ENCODE results near the gene CYBC1. TPM values are rescaled to one million over a fixed set of nuclear protein-coding genes. Genes with fewer than 3 reads are reported as not detected.

CYBC1 gene
- total and polyA plus RNA-seq, 9 of the 15 experiments (the other 6 are each of a cell fraction or from before 2014, with no cell fraction given), result 1.3 to 71.8 (median 49.9) TPM

- no peaks in the 10 kb centered on the region for H3K9me3 ChIP-seq (replicated peaks; ENCODE audit: control insufficient read depth, insufficient read depth, low read depth, low read length)
- TF ChIP-seq NR2C1 (IDR thresholded peaks at IDR 0.05) (0 out of 2 replicates have a peak, but pooled peaks have one; percentile 20), NR2C1 (tag; IDR thresholded peaks at IDR 0.05) (no peak), JUNB (CRISPR knock-in tag; conservative IDR thresholded peaks at IDR 0.05) (no peak)
- no peaks in the 10 kb centered on the region for H3K27me3 ChIP-seq (ENCODE audit: control insufficient read depth in 2 of 2, insufficient read depth in 2 of 2, low read length in 2 of 2)
- BruUV-seq (replicated peaks), result no TSS peak
- CTCF ChIA-PET (ENCODE audit: low intra/inter-chr PET ratio), result no interaction called here
- intact Hi-C loops (cut with micrococcal nuclease), result loop anchor here (10.0 kb wide), 1 partner anchor 135 kb away; no protein-coding TSS in a partner anchor
- DNase-seq (ENCODE audit: extremely low read depth in 1 of 4, low spot score in 3 of 4) (peak in 1 of 4 experiments; percentile 23), ATAC-seq (no peak), FAIRE-seq (peak; percentile 71)
- in situ Hi-C loops (cut with MboI), result no loop called here
- no peaks in the 10 kb centered on the region for H3K9me1 ChIP-seq (ENCODE audit: control insufficient read depth, insufficient read depth, low read length)
- H3K4me3 ChIP-seq, result peak overlapping the region; percentile 90; the same call in 1 of the 2 replicates
- H4K20me1 ChIP-seq (replicated peaks; ENCODE audit: control insufficient read depth, insufficient read depth, low read length), result peaks cover 15% of the 10 kb centered on the region
- 48% methylated on average over 2 of the region's 2 CpGs for WGBS (ENCODE audit: insufficient coverage, low coverage, missing lambda C conversion rate)
- peaks cover 8 to 26% of the 10 kb centered on the region in 2 experiments for H3K4me1 ChIP-seq (replicated peaks in 1 of 2; ENCODE audit: control insufficient read depth in 2 of 2, insufficient read depth in 2 of 2, low read length in 2 of 2)
- H3K36me3 ChIP-seq (ENCODE audit: control insufficient read depth, insufficient read depth, low read length), result peaks cover 5% of the 10 kb centered on the region; the same call in 1 of the 3 replicates
- H3K4me2 ChIP-seq (ENCODE audit: insufficient read depth, low read length), result peak overlapping the region; percentile 97
- H3K9ac ChIP-seq (ENCODE audit: insufficient read depth in 1 of 2, low read depth in 2 of 2, low read length in 2 of 2), result peak overlapping the region in 1 of 2 experiments; percentile 83; a peak in 2 of 4 replicates
- POLR2A ChIA-PET, result interaction anchor here (0.7 to 1.2 kb wide), 2 partner anchors 10 to 20 kb away, joined by 3 read pairs; no protein-coding TSS in a partner anchor
- H2AFZ ChIP-seq (ENCODE audit: low read depth, low read length), result no peak overlapping the region
- H3K79me2 ChIP-seq (ENCODE audit: control insufficient read depth, insufficient read depth, low read length), result peaks cover 17% of the 10 kb centered on the region
- no peak overlapping the region; the same call in 2 of the 3 replicates for H3K27ac ChIP-seq (ENCODE audit: extremely low read depth, low read depth, low read length)
Observed at GRCh38 chr17:82419540-82419939, 31.0 kb downstream of the CYBC1 start.

Measured in K562 (cell line).